ENCODE results near the gene KRTAP10-4.

GRCh38 chr21:44568261-44568660, 5.3 kb upstream of the KRTAP10-4 start:
- TF ChIP-seq EZH2phosphoT487 (IDR thresholded peaks at IDR 0.05; ENCODE audit: insufficient read depth, low read depth) (no peak), EZH2 (IDR thresholded peaks at IDR 0.05; ENCODE audit: insufficient read depth, poor library complexity, severe bottlenecking) (no peak)

Data from GM23248 (cell line).